Adrenal gland (tissue), 5 donors: ENCODE data around the gene TPRG1.

Experiments used
- POLR2A ChIP-seq, 2 donors: fragments of 450-650 bp; IDR thresholded peaks; one replicate each; pipeline ENCODE4 v1.6.1; 2017; ENCODE audit warnings: antibody characterized with exemption in 2 of 2, mild to moderate bottlenecking in 2 of 2, moderate library complexity in 1 of 2
- TF ChIP-seq, protein P1 (sequence below), 6 experiments: fragments of 450-650 bp in 4 of 6; fragments of 200-600 bp in 2 of 6; sonication (generic) in 1 of 6; IDR thresholded peaks; 1 replicate in 5 of 6; 2 replicates in 1 of 6; pipeline versions ENCODE4 v1.5.1 to v1.8.0; 2016 to 2021; ENCODE audit warnings: antibody characterized with exemption in 6 of 6, mild to moderate bottlenecking in 2 of 6, moderate library complexity in 1 of 6
- donor health status: DM: no; HTN: no; CAD: no.

DNA sequence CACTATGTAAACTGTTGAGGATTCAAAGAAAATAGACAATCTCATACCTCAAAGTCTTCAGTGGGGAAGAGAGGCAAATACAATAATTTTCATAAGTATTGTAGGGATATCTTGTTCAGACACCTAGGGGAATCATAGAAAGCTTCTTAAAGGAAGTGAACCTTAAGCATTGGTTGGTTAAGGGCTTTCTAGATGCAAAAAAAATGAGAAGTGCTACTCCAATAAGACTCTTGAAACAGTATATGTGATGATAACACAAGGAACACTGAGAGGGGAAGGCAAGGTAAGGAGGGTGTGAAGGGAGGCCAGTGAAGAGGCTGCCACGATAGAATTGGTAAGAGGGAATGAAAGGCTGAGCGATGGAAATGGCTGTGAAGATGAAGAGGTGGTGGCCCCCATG is 104.1 kb downstream of the TPRG1 start:
- no peak for TF ChIP-seq POLR2A (IDR thresholded peaks at IDR 0.05)
- TF ChIP-seq, protein P1, sequence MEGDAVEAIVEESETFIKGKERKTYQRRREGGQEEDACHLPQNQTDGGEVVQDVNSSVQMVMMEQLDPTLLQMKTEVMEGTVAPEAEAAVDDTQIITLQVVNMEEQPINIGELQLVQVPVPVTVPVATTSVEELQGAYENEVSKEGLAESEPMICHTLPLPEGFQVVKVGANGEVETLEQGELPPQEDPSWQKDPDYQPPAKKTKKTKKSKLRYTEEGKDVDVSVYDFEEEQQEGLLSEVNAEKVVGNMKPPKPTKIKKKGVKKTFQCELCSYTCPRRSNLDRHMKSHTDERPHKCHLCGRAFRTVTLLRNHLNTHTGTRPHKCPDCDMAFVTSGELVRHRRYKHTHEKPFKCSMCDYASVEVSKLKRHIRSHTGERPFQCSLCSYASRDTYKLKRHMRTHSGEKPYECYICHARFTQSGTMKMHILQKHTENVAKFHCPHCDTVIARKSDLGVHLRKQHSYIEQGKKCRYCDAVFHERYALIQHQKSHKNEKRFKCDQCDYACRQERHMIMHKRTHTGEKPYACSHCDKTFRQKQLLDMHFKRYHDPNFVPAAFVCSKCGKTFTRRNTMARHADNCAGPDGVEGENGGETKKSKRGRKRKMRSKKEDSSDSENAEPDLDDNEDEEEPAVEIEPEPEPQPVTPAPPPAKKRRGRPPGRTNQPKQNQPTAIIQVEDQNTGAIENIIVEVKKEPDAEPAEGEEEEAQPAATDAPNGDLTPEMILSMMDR (IDR thresholded peaks at IDR 0.05) = no peak
